Subcutaneous adipose tissue (tissue), 4 donors: ENCODE results near the gene TSPAN4. TPM values are rescaled to one million over a fixed set of nuclear protein-coding genes. Genes with fewer than 3 reads are reported as not detected.

Experiments
- CTCF ChIP-seq: fragments of 450-650 bp; IDR thresholded peaks from one replicate; pipeline ENCODE4 v1.5.1; 2016; ENCODE audit warnings: low read depth, mild to moderate bottlenecking, control low read depth, antibody characterized with exemption, moderate library complexity
- total RNA-seq, 4 donors: library from RNA; depleted of rRNA; stranded (reverse); fragments of >200 nt; gene quantifications; one replicate each; pipeline ENCODE4 v1.1.0, GENCODE V29; 2016

The TSPAN4 gene
- total RNA-seq, 4 donors from 2014 or later = 67.0 to 219 (median 185) TPM

GRCh38 chr11:802018-802617, 40.5 kb upstream of the TSPAN4 start:
- TF ChIP-seq CTCF = no peak

- TF ChIP-seq CTCF = no peak
Measured at GRCh38 chr11:802693-803466, 39.8 kb upstream of the TSPAN4 start.

- TF ChIP-seq CTCF = no peak
Measured at GRCh38 chr11:803467-803742, 39.2 kb upstream of the TSPAN4 start.

GRCh38 chr11:803770-804598, 38.7 kb upstream of the TSPAN4 start:
- TF ChIP-seq CTCF = no peak

GRCh38 chr11:804599-804964, 38.1 kb upstream of the TSPAN4 start:
- TF ChIP-seq CTCF = no peak

GRCh38 chr11:808427-809286, 34.0 kb upstream of the TSPAN4 start:
- TF ChIP-seq CTCF = no peak
